ENCODE measurements around the gene RACGAP1.

RACGAP1 gene

GRCh38 chr12:49942512-49942893, 82.8 kb downstream of the RACGAP1 start:
- DNase-seq (ENCODE audit: low spot score), result no peak
- in situ Hi-C loops (cut with MboI; ENCODE audit: low sequenced_read_pairs, unreplicated experiment), result no loop called here
- no peak for TF ChIP-seq CTCF (IDR thresholded peaks at IDR 0.05; ENCODE audit: borderline replicate concordance, control extremely low read depth, extremely low read depth, insufficient read depth, missing control alignments)

DNA sequence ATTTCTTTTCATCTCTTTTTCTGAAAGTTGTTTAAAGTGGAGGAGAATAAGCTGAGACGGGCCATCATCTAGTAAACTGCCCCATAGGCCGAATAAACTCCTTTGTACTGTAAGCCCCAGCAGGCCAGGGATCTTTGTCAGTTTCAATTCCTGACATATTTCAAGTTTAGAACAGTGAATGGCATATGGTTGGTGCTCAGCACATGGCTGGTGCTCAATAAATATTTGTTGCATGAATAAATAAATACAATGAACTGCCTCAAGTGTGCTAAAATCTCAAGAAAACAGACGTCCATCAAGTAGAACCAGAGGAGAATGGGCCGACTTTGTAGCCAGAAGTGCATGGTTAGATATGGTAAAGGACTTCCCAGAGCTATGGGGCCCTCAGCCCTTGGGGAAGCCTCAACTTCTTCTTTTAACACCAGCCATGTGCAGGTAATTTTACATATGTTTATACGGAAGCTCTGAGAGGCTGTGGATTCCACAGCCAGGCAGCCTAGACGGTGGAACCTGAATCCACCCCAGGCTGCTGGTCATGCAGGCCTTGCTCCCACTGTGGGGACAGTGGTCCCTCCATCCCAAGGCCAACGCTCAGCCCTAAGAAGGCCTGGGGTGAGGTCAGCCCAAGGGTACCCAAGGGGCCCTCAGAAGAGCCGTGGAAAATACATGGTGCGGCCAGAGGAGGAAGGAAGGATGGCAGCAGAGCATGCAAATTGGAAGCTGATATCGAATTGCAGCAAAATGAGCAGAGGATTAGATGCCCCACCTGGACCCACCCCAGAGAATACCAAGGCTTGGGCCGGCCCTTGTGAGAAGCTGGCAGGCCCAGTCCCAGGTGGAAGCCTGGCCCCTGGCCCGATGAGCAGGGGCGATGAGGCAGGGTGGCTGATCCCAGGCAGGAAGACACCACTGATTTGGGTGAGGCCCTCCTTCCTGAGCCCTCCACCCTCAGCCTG, 83.5 kb downstream of the RACGAP1 start:
- in situ Hi-C loops (cut with MboI; ENCODE audit: low sequenced_read_pairs, unreplicated experiment), result no loop called here
- TF ChIP-seq CTCF (IDR thresholded peaks at IDR 0.05; ENCODE audit: borderline replicate concordance, control extremely low read depth, extremely low read depth, insufficient read depth, missing control alignments), result no peak
- no peak for DNase-seq (ENCODE audit: low spot score)

DNA sequence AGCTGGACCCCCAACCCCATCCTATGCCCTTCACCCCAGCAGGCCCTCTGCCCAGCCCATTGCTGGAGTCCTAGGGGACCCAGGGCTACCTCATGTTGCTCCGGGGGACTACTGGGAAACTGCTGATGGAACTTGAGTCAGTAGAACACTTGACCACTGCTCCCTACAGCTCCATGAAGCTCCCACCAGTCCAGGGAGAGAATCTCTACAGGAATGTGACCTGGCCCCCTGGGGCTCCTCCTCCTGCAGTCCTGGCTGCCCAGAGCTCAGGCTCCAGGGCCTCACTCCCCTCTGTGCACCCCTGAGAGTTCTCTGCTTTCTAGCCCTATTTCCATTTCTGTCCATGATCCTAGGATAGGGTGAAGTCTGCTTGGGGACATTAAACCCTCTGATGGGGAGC, 85.6 kb downstream of the RACGAP1 start:
- TF ChIP-seq CTCF (IDR thresholded peaks at IDR 0.05; ENCODE audit: borderline replicate concordance, control extremely low read depth, extremely low read depth, insufficient read depth, missing control alignments), result no peak
- in situ Hi-C loops (cut with MboI; ENCODE audit: low sequenced_read_pairs, unreplicated experiment), result no loop called here

GRCh38 chr12:49939307-49939706, 86.0 kb downstream of the RACGAP1 start:
- no peak for TF ChIP-seq CTCF (IDR thresholded peaks at IDR 0.05; ENCODE audit: borderline replicate concordance, control extremely low read depth, extremely low read depth, insufficient read depth, missing control alignments)
- in situ Hi-C loops (cut with MboI; ENCODE audit: low sequenced_read_pairs, unreplicated experiment), result no loop called here
- no peak for DNase-seq (ENCODE audit: low spot score)

More for the DNA sequence above, 85.6 kb downstream of the RACGAP1 start:
- DNase-seq (ENCODE audit: low spot score), result no peak
